ENCODE data around the gene HPF1. TPM values are rescaled to one million over a fixed set of nuclear protein-coding genes. Genes with fewer than 3 reads are reported as not detected.

The HPF1 gene
- polyA plus RNA-seq, 1 experiment, result 6.4 TPM

DNA sequence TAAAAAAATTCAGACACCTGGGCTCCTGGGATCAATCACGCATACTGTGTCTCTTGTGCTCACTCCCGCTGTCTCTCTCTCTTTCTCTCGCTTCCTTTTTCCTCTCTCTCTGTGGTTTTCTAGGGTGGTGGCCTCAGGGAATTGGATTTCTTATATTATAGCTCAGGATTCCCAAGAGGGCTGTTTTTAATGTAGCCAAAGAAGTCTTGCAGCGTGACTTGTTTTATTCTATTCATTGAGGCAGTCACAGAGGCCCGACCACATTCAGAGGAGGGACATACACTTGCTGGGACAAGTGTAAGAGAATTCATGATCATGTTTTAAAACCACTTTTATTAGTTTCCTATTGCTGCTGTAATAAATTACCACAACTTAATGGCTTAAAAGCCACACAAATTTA is 59.4 kb downstream of the HPF1 start:
- no peak for DNase-seq (ENCODE audit: low read depth)
- Histone ChIP-seq H3K27me3 (ENCODE audit: control insufficient read depth, insufficient read depth, low read length) (no peaks in the 10 kb centered on the region), H3K4me3 (ENCODE audit: low read depth, low read length) (no peak overlapping the region), H3K36me3 (ENCODE audit: control insufficient read depth, insufficient read depth, low read length) (no peaks in the 10 kb centered on the region)
- ChIA-PET POLR2A (no interaction called here), CTCF (no interaction called here)
- TF ChIP-seq, protein P1, sequence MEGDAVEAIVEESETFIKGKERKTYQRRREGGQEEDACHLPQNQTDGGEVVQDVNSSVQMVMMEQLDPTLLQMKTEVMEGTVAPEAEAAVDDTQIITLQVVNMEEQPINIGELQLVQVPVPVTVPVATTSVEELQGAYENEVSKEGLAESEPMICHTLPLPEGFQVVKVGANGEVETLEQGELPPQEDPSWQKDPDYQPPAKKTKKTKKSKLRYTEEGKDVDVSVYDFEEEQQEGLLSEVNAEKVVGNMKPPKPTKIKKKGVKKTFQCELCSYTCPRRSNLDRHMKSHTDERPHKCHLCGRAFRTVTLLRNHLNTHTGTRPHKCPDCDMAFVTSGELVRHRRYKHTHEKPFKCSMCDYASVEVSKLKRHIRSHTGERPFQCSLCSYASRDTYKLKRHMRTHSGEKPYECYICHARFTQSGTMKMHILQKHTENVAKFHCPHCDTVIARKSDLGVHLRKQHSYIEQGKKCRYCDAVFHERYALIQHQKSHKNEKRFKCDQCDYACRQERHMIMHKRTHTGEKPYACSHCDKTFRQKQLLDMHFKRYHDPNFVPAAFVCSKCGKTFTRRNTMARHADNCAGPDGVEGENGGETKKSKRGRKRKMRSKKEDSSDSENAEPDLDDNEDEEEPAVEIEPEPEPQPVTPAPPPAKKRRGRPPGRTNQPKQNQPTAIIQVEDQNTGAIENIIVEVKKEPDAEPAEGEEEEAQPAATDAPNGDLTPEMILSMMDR (IDR thresholded peaks at IDR 0.05; ENCODE audit: insufficient read depth, low read depth, low read length), result no peak

DNA sequence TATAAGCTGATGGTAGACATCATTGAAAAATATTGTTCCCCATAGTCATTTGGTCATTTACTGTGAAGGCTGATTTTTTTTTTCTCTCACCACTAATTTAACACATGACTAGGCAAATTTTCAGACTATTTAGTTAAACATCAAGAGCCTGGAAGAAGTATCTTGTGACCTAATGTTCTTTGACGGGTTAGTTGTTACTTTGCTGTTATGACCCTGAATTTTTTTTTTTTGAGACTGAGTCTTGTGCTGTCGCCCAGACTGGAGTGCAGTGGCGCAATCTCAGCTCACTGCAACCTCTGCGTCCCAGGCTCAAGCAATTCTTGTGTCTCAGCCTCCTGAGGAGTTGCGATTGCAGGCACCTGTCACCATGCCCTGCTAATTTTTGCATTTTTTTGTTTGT is 67.0 kb downstream of the HPF1 start:
- Histone ChIP-seq H3K36me3 (ENCODE audit: control insufficient read depth, insufficient read depth, low read length) (no peaks in the 10 kb centered on the region), H3K27me3 (ENCODE audit: control insufficient read depth, insufficient read depth, low read length) (no peaks in the 10 kb centered on the region), H3K4me3 (ENCODE audit: low read depth, low read length) (no peak overlapping the region)
- CTCF ChIA-PET, result interaction anchor here (1.3 kb wide), 1 partner anchor 14 kb away, joined by 4 read pairs; no protein-coding TSS in a partner anchor
- DNase-seq (ENCODE audit: low read depth), result no peak
- TF ChIP-seq, protein P1 (IDR thresholded peaks at IDR 0.05; ENCODE audit: insufficient read depth, low read depth, low read length), result no peak
- POLR2A ChIA-PET, result no interaction called here

DNA sequence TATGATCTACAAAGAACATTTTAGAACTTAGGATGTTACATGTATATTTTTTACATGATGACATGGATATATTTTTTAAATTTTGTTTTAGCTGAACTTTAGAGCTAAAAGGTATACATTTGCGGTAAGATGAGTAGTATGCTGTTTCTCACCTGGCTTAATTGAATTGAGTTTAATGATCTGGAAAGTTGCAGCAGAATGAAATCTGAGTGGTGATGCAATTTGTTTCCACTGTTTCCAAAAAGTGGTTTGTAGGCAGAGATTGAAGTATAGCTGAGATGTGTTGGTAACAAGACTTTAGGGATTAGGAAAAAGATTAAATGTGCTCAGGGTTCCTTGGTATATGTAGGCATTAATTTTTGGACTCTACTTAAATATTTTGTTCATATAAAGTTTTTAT is 68.1 kb downstream of the HPF1 start:
- TF ChIP-seq, protein P1 (IDR thresholded peaks at IDR 0.05; ENCODE audit: insufficient read depth, low read depth, low read length), result no peak
- ChIA-PET CTCF (interaction anchor here (1.3 kb wide), 1 partner anchor 15 kb away, joined by 4 read pairs; no protein-coding TSS in a partner anchor), POLR2A (no interaction called here)
- no peak for DNase-seq (ENCODE audit: low read depth)
- Histone ChIP-seq H3K27me3 (ENCODE audit: control insufficient read depth, insufficient read depth, low read length) (no peaks in the 10 kb centered on the region), H3K4me3 (ENCODE audit: low read depth, low read length) (no peak overlapping the region), H3K36me3 (ENCODE audit: control insufficient read depth, insufficient read depth, low read length) (no peaks in the 10 kb centered on the region)

DNA sequence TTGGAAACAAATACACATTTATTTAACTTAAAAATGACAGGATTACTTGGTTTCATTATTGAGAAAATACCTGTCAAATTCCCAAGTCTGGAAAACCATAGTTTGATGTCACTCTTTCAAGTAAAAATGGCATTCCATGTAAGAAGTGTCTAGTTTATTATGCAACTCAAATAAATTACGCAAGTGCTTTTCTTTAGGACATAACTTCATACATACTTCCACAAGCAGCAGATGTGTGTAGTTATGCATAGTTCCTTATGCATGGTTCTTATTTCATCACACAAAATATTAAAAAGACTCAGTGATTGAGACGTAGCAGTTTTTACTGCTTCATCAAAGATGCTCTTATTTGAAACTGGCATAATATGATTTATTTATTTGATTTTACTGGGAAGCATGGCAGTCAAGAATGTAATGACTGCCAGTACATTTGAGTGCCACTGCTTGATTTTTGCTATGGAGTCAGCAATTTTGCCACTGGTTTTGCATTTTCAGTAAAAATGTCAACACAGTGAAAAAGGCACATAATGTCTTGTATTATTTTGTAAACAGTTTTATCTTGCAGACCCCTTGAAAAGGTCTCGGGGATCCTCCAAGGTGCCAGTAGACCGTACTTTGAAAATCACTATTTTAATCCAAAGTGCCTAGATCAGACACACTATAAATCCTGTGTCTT is 75.2 kb downstream of the HPF1 start:
- POLR2A ChIA-PET, result interaction anchor here (0.6 kb wide), 1 partner anchor 615 kb away, joined by 8 read pairs; no protein-coding TSS in a partner anchor
- CTCF ChIA-PET, result no interaction called here
- Histone ChIP-seq H3K36me3 (ENCODE audit: control insufficient read depth, insufficient read depth, low read length) (no peaks in the 10 kb centered on the region), H3K4me3 (ENCODE audit: low read depth, low read length) (no peak overlapping the region), H3K27me3 (ENCODE audit: control insufficient read depth, insufficient read depth, low read length) (no peaks in the 10 kb centered on the region)
- TF ChIP-seq, protein P1 (IDR thresholded peaks at IDR 0.05; ENCODE audit: insufficient read depth, low read depth, low read length), result no peak
- no peak for DNase-seq (ENCODE audit: low read depth)

Other genes with a start within 250 kb of the HPF1 start
- gene NEK1, start 145.4 kb downstream of the HPF1 start, polyA plus RNA-seq (2011; rRNA removed), result 2.3 and 4.9 TPM in 2 replicates
- gene CLCN3, start 137.4 kb downstream of the HPF1 start, polyA plus RNA-seq (2011; rRNA removed), result 12.4 and 21.2 TPM in 2 replicates

All from BJ (cell line).